Skeletal muscle tissue (tissue), 4 donors: ENCODE measurements around the gene RFNG. TPM values are rescaled to one million over a fixed set of nuclear protein-coding genes. Genes with fewer than 3 reads are reported as not detected.

Source experiments
- H3K27ac ChIP-seq: one replicate; pipeline ENCODE4 v1.7.0; 2013; ENCODE audit warnings: mild to moderate bottlenecking, low read depth, low read length, inconsistent platforms
- H3K27me3 ChIP-seq, 3 donors: one replicate each; pipeline ENCODE4 v1.7.0; 2013; ENCODE audit warnings: low read length in 3 of 3; ENCODE audit not compliant: control insufficient read depth in 3 of 3, insufficient read depth in 3 of 3
- H3K36me3 ChIP-seq, 3 donors: one replicate each; pipeline ENCODE4 v1.7.0; 2013; ENCODE audit warnings: low read length in 3 of 3; ENCODE audit not compliant: control insufficient read depth in 3 of 3, insufficient read depth in 3 of 3
- H3K4me1 ChIP-seq, 3 donors: one replicate each; pipeline ENCODE4 v1.7.0; 2013; ENCODE audit warnings: low read length in 3 of 3, mild to moderate bottlenecking in 3 of 3; ENCODE audit not compliant: control insufficient read depth in 3 of 3, insufficient read depth in 3 of 3
- H3K4me3 ChIP-seq, 3 donors: one replicate each; pipeline ENCODE4 v1.7.0; 2013; ENCODE audit warnings: low read length in 3 of 3
- H3K9ac ChIP-seq, 3 donors: one replicate each; pipeline ENCODE4 v1.7.0; 2013; ENCODE audit warnings: low read length in 3 of 3, mild to moderate bottlenecking in 3 of 3, moderate library complexity in 2 of 3, low read depth in 1 of 3
- H3K9me3 ChIP-seq, 3 donors: one replicate each; pipeline ENCODE4 v1.7.0; 2013; ENCODE audit warnings: low read length in 3 of 3; ENCODE audit not compliant: control insufficient read depth in 3 of 3
- total RNA-seq: library from RNA; depleted of rRNA; stranded (reverse); fragments of >200 nt; gene quantifications from one replicate; pipeline ENCODE4 v1.2.3, GENCODE V29; 2014
- donor health status: Osteomylitis.

The RFNG gene
- total RNA-seq, 1 donor from 2014 or later, result 16.7 TPM

DNA sequence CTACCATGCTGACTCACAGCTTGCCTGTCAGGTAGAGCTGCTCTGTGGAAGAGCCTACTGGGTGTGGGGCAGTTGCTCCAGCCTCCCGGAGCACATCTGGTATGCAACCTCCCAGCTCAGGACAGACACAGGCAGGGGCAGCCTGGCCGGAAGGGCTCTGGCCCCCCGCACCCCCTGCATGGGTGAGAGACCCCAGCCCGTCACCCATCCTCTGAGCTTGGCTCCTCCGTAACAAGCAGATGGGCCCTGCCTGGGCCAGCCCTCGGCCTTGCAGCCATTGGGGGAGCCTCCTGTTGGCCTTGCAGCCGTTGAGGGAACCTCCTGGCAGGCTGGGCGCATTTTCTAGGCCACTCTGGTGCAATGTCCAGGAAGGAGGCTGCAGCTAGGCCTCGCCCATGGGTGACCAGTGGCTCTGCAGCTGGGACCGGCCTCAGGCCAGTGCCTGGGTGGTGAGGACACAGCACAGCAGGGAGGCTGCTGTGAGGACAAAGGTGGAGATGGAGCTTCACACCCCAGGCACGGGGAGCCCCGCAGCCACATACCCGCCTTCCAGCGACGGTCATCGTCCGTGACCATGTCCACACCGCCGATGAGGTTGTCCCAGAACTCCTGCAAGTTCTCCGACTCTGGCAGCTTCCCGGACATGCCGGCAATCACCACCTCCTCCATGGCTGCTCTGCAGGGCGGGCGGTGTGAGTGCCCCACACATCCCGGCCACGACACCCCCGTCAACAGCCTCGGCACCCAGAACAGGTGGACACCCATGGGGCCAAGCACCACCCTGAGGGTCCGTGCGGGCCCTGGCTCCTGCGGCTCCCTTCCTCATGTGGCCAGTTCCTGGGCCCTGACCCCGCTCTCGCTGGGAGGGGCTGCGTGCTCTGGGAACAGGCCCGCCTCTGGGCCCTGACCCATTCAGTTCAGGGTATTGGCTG lies 44.4 kb upstream of the RFNG start:
- peak overlapping the region in 2 of 3 donors; percentile 59 to 81 for H3K9ac ChIP-seq
- peaks cover 20 to 28% (median 28%) of the 10 kb centered on the region in 3 donors for H3K36me3 ChIP-seq

DNA sequence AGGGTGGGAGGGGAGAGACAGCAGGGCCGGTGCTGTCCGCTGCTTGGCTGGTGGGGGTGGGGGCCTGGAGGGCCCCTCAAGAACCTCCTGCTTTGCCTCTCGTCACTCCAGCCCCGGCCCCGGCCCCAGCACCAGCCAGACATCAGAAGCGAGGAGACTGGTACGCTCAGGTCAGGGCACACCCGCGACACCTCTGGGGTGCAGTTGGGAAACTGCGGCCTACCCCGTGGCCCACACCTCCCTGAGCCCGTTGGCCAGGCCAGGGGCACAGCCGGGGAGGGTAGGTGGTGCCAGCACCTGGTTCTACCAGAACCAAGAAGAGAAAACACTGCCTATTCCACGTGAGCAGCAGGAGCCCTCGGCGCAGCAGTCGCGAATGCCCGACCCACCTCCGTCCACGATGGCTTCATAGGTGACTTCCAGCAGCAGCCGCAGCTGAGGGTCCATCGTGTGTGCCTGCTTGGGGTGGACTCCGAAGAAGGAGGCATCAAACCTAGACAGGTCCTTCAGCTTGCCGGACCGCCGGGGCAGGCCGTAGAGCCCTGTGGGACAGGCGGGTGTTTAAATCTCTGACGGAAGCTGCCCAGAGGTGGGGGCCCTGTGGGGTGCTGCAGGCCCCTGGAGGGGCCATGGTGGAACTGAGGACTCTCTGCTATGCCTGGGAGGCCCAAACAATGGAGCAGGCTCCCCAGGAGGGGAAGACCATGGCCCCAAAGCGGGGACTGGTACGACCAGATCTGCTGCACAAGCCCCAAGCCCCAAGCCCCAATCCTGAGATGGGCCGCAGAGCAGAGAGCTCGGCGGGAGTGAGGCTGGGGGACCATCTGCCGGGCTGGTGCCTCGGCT lies 43.5 kb upstream of the RFNG start:
- peaks cover 16 to 24% (median 23%) of the 10 kb centered on the region in 3 donors for H3K4me1 ChIP-seq
- no peaks in the 10 kb centered on the region for H3K27me3 ChIP-seq
- H3K9ac ChIP-seq, result no peak overlapping the region
- peaks cover 22 to 33% (median 33%) of the 10 kb centered on the region in 3 donors for H3K36me3 ChIP-seq
- no peaks in the 10 kb centered on the region for H3K9me3 ChIP-seq
- H3K4me3 ChIP-seq, result no peak overlapping the region
- no peak overlapping the region for H3K27ac ChIP-seq

More for the DNA sequence above, 44.4 kb upstream of the RFNG start:
- H3K9me3 ChIP-seq, result no peaks in the 10 kb centered on the region
- H3K4me1 ChIP-seq, result peaks cover 20 to 32% (median 28%) of the 10 kb centered on the region in 3 donors
- H3K27ac ChIP-seq, result no peak overlapping the region
- no peaks in the 10 kb centered on the region for H3K27me3 ChIP-seq
- H3K4me3 ChIP-seq, result no peak overlapping the region

DNA sequence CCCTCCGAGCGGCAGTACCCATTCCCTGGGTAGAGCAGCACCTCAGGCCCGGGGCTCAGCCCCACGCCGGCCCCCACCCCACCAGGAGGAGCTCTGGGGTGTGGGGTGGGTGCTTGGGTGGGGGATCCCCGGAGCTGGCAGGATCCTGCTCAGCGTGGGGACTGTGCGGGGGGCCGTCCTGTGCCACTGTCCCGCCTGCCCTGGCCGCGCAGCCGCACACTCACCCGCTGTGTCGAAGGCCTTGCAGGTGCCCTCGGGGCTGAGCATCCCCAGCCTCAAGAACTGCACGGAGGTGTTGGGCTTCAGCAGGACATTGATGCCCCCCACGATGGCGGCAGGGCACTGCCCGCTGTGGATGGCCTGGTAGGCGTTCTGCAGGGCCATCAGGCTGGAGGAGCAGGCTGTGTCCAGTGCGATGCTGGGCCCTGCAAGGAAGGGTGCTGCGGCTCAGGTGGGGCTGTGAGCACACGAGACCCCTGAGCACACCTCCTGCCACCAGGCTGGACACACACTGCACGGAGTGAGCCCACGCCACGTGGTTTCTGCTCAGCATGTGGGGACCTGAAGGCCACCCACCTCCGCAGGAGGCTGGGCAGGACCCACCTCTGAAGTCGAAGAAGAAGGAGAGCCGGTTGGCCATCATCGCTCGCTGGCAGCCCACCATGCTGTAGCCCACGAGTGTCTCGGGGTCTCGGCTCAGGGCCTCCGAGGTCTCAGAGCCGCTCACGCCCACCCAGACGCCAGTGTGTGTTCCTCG lies 41.6 kb upstream of the RFNG start:
- Histone ChIP-seq H3K9ac (no peak overlapping the region), H3K4me1 (peaks cover 8 to 14% (median 13%) of the 10 kb centered on the region in 3 donors), H3K4me3 (no peak overlapping the region), H3K27ac (no peak overlapping the region), H3K27me3 (no peaks in the 10 kb centered on the region), H3K9me3 (no peaks in the 10 kb centered on the region), H3K36me3 (peaks cover 35 to 47% (median 47%) of the 10 kb centered on the region in 3 donors)

DNA sequence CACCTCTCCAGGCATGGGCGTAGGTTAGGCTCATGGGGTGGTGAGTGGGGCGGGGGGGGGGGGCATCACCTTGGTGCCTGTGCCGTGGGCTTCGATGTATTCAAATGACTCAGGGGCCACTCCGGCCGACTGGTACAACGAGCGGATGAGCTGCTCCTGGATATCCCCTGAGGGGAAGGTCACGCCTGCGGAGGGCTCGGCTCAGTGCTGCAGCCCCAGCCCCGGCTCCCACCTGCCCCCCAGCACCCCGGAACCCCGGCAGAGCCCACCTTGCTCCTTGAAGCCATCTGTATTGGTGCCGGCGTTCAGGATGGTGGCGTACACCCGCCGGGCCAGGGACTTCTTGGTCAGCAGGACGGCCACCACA lies 41.0 kb upstream of the RFNG start:
- Histone ChIP-seq H3K27ac (no peak overlapping the region), H3K9me3 (no peaks in the 10 kb centered on the region), H3K36me3 (peaks cover 40 to 51% (median 50%) of the 10 kb centered on the region in 3 donors), H3K4me1 (peaks cover 8 to 14% (median 13%) of the 10 kb centered on the region in 3 donors), H3K4me3 (no peak overlapping the region), H3K27me3 (no peaks in the 10 kb centered on the region), H3K9ac (no peak overlapping the region)

DNA sequence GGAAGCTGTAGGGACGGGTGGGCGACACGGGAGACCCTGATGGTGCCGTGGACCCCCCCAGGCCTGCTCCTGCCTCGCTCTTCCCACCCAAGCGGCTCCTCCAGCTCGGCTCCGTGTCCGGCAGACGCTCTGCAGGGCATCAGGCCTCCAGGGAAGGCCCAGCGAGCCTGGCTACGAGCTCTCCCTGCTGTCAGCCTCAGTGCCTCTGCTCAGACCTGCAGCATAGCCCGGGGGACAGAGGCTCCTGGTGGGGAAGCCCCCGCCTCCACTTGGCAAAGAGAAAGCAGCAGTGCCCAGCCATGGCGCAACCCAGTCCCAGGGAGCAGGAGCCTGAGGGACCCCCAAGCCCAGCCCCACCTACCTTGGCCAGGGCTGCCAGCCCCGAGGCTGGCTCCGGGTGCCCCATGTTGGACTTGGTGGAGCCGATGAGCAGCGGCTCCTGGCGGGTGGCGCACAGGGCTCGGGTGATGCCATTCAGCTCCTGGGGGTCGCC lies 40.5 kb upstream of the RFNG start:
- no peak overlapping the region for H3K4me3 ChIP-seq
- no peaks in the 10 kb centered on the region for H3K27me3 ChIP-seq
- peaks cover 43 to 56% (median 54%) of the 10 kb centered on the region in 3 donors for H3K36me3 ChIP-seq
- peaks cover 7 to 12% (median 10%) of the 10 kb centered on the region in 3 donors for H3K4me1 ChIP-seq
- no peaks in the 10 kb centered on the region for H3K9me3 ChIP-seq
- H3K27ac ChIP-seq, result no peak overlapping the region
- H3K9ac ChIP-seq, result no peak overlapping the region

DNA sequence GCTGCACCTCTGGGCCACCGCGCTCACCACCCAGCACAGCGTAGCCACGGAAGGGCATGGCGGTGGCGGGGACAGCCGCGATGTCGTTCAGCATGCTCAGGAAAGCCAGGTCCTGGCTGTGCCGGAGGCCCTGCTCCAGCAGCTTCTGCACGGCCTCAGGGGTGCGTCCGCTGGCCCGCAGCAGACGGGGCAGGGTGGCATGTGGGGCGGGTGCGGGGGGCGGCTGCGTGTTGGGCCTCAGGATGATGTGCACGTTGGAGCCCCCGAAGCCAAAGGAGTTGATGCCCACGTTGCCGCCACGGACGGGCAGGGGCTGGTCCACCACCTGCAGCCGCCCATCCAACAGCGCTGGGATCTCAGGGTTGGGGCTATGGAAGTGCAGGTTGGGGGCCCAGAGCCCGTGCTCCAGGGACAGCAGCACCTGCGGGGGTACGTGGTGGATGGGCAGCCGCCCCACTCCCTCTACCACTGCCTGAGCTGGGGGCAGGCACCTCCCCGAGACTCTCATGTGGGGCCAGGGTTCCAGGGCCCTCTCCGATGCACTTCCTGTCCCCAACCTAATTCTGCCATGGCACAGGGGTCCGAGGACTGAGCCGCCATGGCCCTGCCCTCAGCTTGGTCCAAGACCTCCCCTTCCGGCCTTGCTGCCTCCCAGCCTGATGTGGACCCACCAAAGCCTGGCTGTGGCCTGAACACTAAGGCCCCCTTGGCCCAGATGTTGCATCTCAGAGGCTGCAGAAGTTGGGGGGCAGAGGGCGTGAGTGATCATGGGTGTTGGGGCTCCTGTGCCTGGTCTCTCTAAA lies 39.9 kb upstream of the RFNG start:
- H3K27me3 ChIP-seq, result no peaks in the 10 kb centered on the region
- no peak overlapping the region for H3K9ac ChIP-seq
- H3K27ac ChIP-seq, result no peak overlapping the region
- H3K9me3 ChIP-seq, result no peaks in the 10 kb centered on the region
- peaks cover under 1 to 5% (median 3%) of the 10 kb centered on the region in 3 donors for H3K4me1 ChIP-seq
- H3K4me3 ChIP-seq, result no peak overlapping the region
- H3K36me3 ChIP-seq, result peaks cover 48 to 59% (median 57%) of the 10 kb centered on the region in 3 donors

DNA sequence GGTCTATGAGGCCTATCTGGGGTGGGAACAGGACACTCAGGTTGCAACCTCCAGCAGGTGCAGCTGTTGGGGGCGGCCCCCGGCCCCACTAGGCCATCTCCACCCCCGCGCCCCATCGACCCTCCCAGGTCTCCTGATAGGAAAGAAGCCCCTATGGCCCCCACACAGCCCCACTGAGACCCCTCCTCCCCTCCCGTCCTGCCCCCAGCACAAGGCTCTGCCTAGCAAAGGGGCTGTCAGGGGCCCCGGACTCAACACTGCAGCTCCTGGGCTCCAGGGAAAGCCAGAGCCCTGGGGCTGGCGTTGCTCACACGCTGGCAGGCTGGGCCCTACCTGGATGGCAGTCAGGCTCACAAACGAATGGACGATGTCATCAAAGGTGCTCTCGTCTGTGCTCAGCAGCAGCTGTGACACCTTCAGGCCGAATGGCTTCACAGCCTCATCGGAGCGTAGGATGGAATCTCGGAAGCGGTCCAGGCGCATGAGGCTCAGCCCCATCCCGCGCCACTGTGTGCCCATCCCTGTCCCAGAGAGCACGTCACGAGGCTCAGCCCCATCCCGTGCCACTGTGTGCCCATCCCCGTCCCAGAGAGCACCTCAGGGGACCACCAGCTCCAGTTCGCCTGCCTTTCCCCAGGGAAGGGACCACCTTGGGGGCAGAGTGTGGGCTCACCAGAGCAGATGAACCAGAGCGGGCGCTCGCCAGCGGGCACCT lies 39.1 kb upstream of the RFNG start:
- Histone ChIP-seq H3K4me1 (no peaks in the 10 kb centered on the region), H3K27me3 (no peaks in the 10 kb centered on the region), H3K36me3 (peaks cover 56 to 66% (median 64%) of the 10 kb centered on the region in 3 donors), H3K4me3 (no peak overlapping the region), H3K27ac (no peak overlapping the region), H3K9me3 (no peaks in the 10 kb centered on the region), H3K9ac (no peak overlapping the region)

DNA sequence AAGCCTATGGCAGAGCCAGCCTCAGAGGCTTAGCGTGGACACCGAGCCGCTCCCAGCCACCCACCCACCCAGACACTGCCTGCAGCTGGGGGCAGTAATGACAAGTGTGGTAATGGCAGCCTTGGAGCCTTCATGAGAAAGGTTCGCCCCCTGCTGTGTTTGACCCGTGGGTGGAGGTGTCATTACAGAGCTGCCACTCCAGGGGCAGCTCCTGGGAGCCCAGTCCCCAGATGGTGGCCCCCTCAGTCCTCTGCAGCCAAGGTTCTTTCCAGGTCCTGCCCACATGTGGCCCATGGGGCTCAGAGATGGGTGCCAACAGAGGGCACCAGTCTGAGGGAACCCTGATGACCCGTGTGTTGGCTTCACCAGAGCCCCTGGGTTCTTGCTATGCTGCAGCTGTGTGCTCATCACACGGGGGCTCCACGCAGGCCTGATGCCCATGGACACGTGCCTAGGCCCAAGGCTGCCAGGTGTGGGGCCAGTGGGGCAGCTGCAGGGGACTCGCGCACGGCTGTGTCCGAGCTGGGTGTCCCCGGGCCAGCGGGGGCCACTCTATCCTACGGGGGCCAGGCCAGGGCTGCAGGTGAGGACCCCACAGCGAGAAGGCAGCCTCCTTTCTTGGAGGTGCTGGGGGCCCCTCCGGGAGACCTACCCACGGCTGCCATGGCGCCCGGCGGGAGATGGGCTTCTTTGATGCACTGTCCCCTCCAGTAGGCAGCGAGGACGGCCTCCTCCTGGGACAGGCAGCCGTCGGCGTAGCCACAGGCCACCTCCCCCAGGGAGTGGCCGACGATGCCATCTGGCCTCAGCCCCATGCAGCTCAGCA lies 38.3 kb upstream of the RFNG start:
- H3K4me3 ChIP-seq, result no peak overlapping the region
- H3K36me3 ChIP-seq, result peaks cover 57 to 63% (median 60%) of the 10 kb centered on the region in 3 donors
- H3K9me3 ChIP-seq, result no peaks in the 10 kb centered on the region

More for the DNA sequence above, 38.3 kb upstream of the RFNG start:
- H3K27me3 ChIP-seq, result no peaks in the 10 kb centered on the region
- H3K9ac ChIP-seq, result no peak overlapping the region
- no peak overlapping the region for H3K27ac ChIP-seq
- H3K4me1 ChIP-seq, result no peaks in the 10 kb centered on the region
